Vagina (tissue), 2 donors: ENCODE results near the gene DPYSL5.
"Not testable (repeated sequence)": the region's sequence is repeated elsewhere in the genome, so short reads cannot be mapped to it uniquely, and the experiment has no call there.

Source experiments
- CTCF ChIP-seq, 3 experiments: fragments of 450-650 bp in 2 of 3; fragments of 200-600 bp in 1 of 3; sonication (generic) in 1 of 3; IDR thresholded peaks; one replicate each; pipeline ENCODE4 v1.5.1; 2017 to 2019; ENCODE audit warnings: antibody characterized with exemption in 3 of 3, mild to moderate bottlenecking in 2 of 3, moderate library complexity in 2 of 3
- POLR2AphosphoS5 ChIP-seq, 2 donors: sonication (generic); formaldehyde crosslinking; IDR thresholded peaks; one replicate each; pipeline ENCODE4 v1.9.0; 2017; ENCODE audit warnings: antibody characterized with exemption in 2 of 2, mild to moderate bottlenecking in 2 of 2, low read depth in 1 of 2; ENCODE audit not compliant: insufficient read depth in 1 of 2

- TF ChIP-seq CTCF (IDR thresholded peaks at IDR 0.05); POLR2AphosphoS5 (IDR thresholded peaks at IDR 0.05; ENCODE audit: insufficient read depth in 1 of 2, low read depth in 1 of 2): not testable (repeated sequence)
Measured at GRCh38 chr2:26814072-26814765, 33.7 kb upstream of the DPYSL5 start.
